Transverse colon (tissue), 4 donors: ENCODE data around the gene PPP1R9B.

Source experiments
- EP300 ChIP-seq: sonication (generic); formaldehyde crosslinking; IDR thresholded peaks from one replicate; pipeline ENCODE4 v1.6.1; 2017; ENCODE audit warnings: antibody characterized with exemption, low read depth
- POLR2A ChIP-seq: fragments of 450-650 bp; IDR thresholded peaks from one replicate; pipeline ENCODE4 v1.6.1; 2016; ENCODE audit warnings: antibody characterized with exemption, mild to moderate bottlenecking, moderate library complexity
- POLR2AphosphoS5 ChIP-seq, 3 donors: sonication (generic); formaldehyde crosslinking; IDR thresholded peaks; one replicate each; pipeline ENCODE4 v1.6.1; 2016; ENCODE audit warnings: antibody characterized with exemption in 3 of 3
- TF ChIP-seq, protein P1 (sequence below), 5 experiments: fragments of 200-600 bp in 3 of 5; fragments of 450-650 bp in 2 of 5; sonication (generic) in 3 of 5; IDR thresholded peaks; 1 replicate in 2 of 5; 2 replicates in 3 of 5; pipeline ENCODE4 v1.5.1; 2016 to 2017; ENCODE audit warnings: antibody characterized with exemption in 5 of 5, inconsistent platforms in 3 of 5, mild to moderate bottlenecking in 2 of 5, moderate library complexity in 1 of 5

- TF ChIP-seq, protein P1, sequence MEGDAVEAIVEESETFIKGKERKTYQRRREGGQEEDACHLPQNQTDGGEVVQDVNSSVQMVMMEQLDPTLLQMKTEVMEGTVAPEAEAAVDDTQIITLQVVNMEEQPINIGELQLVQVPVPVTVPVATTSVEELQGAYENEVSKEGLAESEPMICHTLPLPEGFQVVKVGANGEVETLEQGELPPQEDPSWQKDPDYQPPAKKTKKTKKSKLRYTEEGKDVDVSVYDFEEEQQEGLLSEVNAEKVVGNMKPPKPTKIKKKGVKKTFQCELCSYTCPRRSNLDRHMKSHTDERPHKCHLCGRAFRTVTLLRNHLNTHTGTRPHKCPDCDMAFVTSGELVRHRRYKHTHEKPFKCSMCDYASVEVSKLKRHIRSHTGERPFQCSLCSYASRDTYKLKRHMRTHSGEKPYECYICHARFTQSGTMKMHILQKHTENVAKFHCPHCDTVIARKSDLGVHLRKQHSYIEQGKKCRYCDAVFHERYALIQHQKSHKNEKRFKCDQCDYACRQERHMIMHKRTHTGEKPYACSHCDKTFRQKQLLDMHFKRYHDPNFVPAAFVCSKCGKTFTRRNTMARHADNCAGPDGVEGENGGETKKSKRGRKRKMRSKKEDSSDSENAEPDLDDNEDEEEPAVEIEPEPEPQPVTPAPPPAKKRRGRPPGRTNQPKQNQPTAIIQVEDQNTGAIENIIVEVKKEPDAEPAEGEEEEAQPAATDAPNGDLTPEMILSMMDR (IDR thresholded peaks at IDR 0.05): no peak
- no peak for TF ChIP-seq POLR2AphosphoS5 (IDR thresholded peaks at IDR 0.05)
- no peak for TF ChIP-seq POLR2A
- no peak for TF ChIP-seq EP300
Measured at GRCh38 chr17:50175035-50175807, 24.7 kb upstream of the PPP1R9B start.
